Neural cell (in vitro differentiated cells): Measurements from ENCODE around the gene RHOH. TPM values are rescaled to one million over a fixed set of nuclear protein-coding genes. Genes with fewer than 3 reads are reported as not detected.

Source experiments
- H2AFZ ChIP-seq: fragments of 200-600, 300-800 bp; sonication (generic), shearing (Covaris generic); 2 replicates; pipeline ENCODE4 v1.6.0; 2014; ENCODE audit warnings: low read depth, mild to moderate bottlenecking, antibody characterized with exemption, low read length, moderate library complexity
- H3F3A ChIP-seq: fragments of 200-600 bp; shearing (Covaris generic); 2 replicates; pipeline ENCODE4 v1.6.1; 2016; ENCODE audit warnings: mild to moderate bottlenecking, moderate library complexity, mixed read lengths, antibody characterized with exemption, low read length; ENCODE audit not compliant: insufficient read depth, poor library complexity, severe bottlenecking
- H3K27ac ChIP-seq: fragments of 200-600, 300-800 bp; sonication (generic), shearing (Covaris generic); 2 replicates; pipeline ENCODE4 v1.5.1; 2014; ENCODE audit warnings: mild to moderate bottlenecking, low read length, moderate library complexity
- H3K27me3 ChIP-seq: fragments of 300-800, 200-600 bp; sonication (generic), shearing (Covaris generic); 2 replicates; pipeline ENCODE4 v1.6.0; 2014; ENCODE audit warnings: mild to moderate bottlenecking, low read depth, low read length, moderate library complexity; ENCODE audit not compliant: insufficient read depth
- H3K36me3 ChIP-seq: fragments of 300-800, 200-600 bp; sonication (generic), shearing (Covaris generic); 2 replicates; pipeline ENCODE4 v1.5.1; 2014; ENCODE audit warnings: mild to moderate bottlenecking, antibody characterized with exemption, low read length, moderate library complexity; ENCODE audit not compliant: insufficient read depth
- H3K4me2 ChIP-seq: fragments of 300-800, 200-600 bp; sonication (generic), shearing (Covaris generic); 2 replicates; pipeline ENCODE4 v1.6.0; 2014; ENCODE audit warnings: mild to moderate bottlenecking, low read length
- H3K4me3 ChIP-seq: fragments of 300-800, 200-600 bp; sonication (generic), shearing (Covaris generic); 2 replicates; pipeline ENCODE4 v1.5.1; 2014; ENCODE audit warnings: mild to moderate bottlenecking, low read length, moderate library complexity
- H3K79me2 ChIP-seq: fragments of 200-600 bp; shearing (Covaris generic); replicated peaks from 2 replicates; pipeline ENCODE4 v1.6.0; 2014; ENCODE audit warnings: mild to moderate bottlenecking, low read length, moderate library complexity; ENCODE audit not compliant: insufficient read depth
- H3K9ac ChIP-seq: fragments of 300-800, 200-600 bp; sonication (generic), shearing (Covaris generic); 2 replicates; pipeline ENCODE4 v1.6.1; 2016; ENCODE audit warnings: mild to moderate bottlenecking, low read length, mixed read lengths
- H3K9me2 ChIP-seq: fragments of 200-600 bp; shearing (Covaris generic); 2 replicates; pipeline ENCODE4 v1.6.1; 2016; ENCODE audit warnings: mild to moderate bottlenecking, low read length, mixed read lengths; ENCODE audit not compliant: insufficient read depth
- H3K9me3 ChIP-seq: fragments of 200-600, 300-800 bp; sonication (generic), shearing (Covaris generic); 2 replicates; pipeline ENCODE4 v1.6.1; 2016; ENCODE audit warnings: mild to moderate bottlenecking, mixed run types, low read length, moderate library complexity, mixed read lengths
- H4K20me1 ChIP-seq: fragments of 200-600 bp; shearing (Covaris generic); 2 replicates; pipeline ENCODE4 v1.6.1; 2016; ENCODE audit warnings: mild to moderate bottlenecking, mixed run types; ENCODE audit not compliant: insufficient read depth
- CTCF ChIP-seq: fragments of 450-650 bp; IDR thresholded peaks from 2 replicates; pipeline ENCODE4 v1.5.1; 2014; ENCODE audit warnings: antibody characterized with exemption, mild to moderate bottlenecking, moderate library complexity; ENCODE audit not compliant: poor library complexity, severe bottlenecking
- EP300 ChIP-seq: fragments of 450-650 bp; conservative IDR thresholded peaks from 2 replicates; pipeline ENCODE4 v1.6.1; 2014; ENCODE audit warnings: antibody characterized with exemption, mild to moderate bottlenecking, moderate library complexity; ENCODE audit not compliant: poor library complexity, severe bottlenecking
- MXI1 ChIP-seq: fragments of 450-650 bp; conservative IDR thresholded peaks from 2 replicates; pipeline ENCODE4 v1.6.1; 2014; ENCODE audit warnings: antibody characterized with exemption, mild to moderate bottlenecking; ENCODE audit not compliant: poor library complexity, severe bottlenecking
- POLR2AphosphoS5 ChIP-seq: IDR thresholded peaks from 2 replicates; pipeline ENCODE4 v1.6.1; 2012
- RAD21 ChIP-seq: fragments of 450-650 bp; conservative IDR thresholded peaks from 2 replicates; pipeline ENCODE4 v1.6.1; 2014; ENCODE audit warnings: antibody characterized with exemption, mild to moderate bottlenecking, moderate library complexity
- REST ChIP-seq: IDR thresholded peaks from 2 replicates; pipeline ENCODE4 v1.6.1; 2012; ENCODE audit warnings: borderline replicate concordance
- SMC3 ChIP-seq: fragments of 450-650 bp; conservative IDR thresholded peaks from 2 replicates; pipeline ENCODE4 v1.6.1; 2014; ENCODE audit warnings: antibody characterized with exemption, mild to moderate bottlenecking, moderate library complexity; ENCODE audit not compliant: poor library complexity
- TAF1 ChIP-seq: IDR thresholded peaks from 2 replicates; pipeline ENCODE4 v1.6.1; 2012; ENCODE audit warnings: low read depth
- polyA plus RNA-seq: library from polyadenylated mRNA; depleted of rRNA; stranded (reverse); fragments of >200 nt; gene quantifications from 2 replicates; pipeline ENCODE4 v1.2.3, GENCODE V29; 2014

Gene RHOH
- polyA plus RNA-seq, 1 donor from 2014 or later: not detected

GRCh38 chr4:40197879-40198689 is 1.3 kb downstream of the RHOH start:
- Histone ChIP-seq H3K4me2 (no peak overlapping the region), H3K9ac (no peak overlapping the region), H3K79me2 (no peaks in the 10 kb centered on the region), H3K4me3 (no peak overlapping the region), H3K9me2 (no peaks in the 10 kb centered on the region), H3K27me3 (no peaks in the 10 kb centered on the region), H4K20me1 (no peaks in the 10 kb centered on the region), H3F3A (no peaks in the 10 kb centered on the region), H2AFZ (no peak overlapping the region), H3K27ac (no peak overlapping the region), H3K9me3 (no peaks in the 10 kb centered on the region), H3K36me3 (no peaks in the 10 kb centered on the region)
- no peak for TF ChIP-seq RAD21
- TF ChIP-seq TAF1: no peak
- TF ChIP-seq CTCF: no peak
- TF ChIP-seq POLR2AphosphoS5: no peak
- no peak for TF ChIP-seq REST
- no peak for TF ChIP-seq EP300
- no peak for TF ChIP-seq SMC3
- TF ChIP-seq MXI1: no peak

- H3K36me3 ChIP-seq: no peaks in the 10 kb centered on the region
- H3K27ac ChIP-seq: no peak overlapping the region
- no peak overlapping the region for H3K9ac ChIP-seq
- H3K79me2 ChIP-seq: no peaks in the 10 kb centered on the region
- TF ChIP-seq RAD21 (no peak), POLR2AphosphoS5 (no peak), EP300 (no peak)
- no peaks in the 10 kb centered on the region for H3K9me3 ChIP-seq
- no peaks in the 10 kb centered on the region for H3K9me2 ChIP-seq
- H2AFZ ChIP-seq: no peak overlapping the region
- H3K27me3 ChIP-seq: no peaks in the 10 kb centered on the region
- H4K20me1 ChIP-seq: no peaks in the 10 kb centered on the region
- H3F3A ChIP-seq: no peaks in the 10 kb centered on the region
- H3K4me3 ChIP-seq: no peak overlapping the region
- no peak overlapping the region for H3K4me2 ChIP-seq
Measured at GRCh38 chr4:40199179-40199670, 2.4 kb downstream of the RHOH start.
